Keratinocyte (primary cell): ENCODE data around the gene MPC1.

ENCODE experiments used
- CTCF ChIP-seq, 3 experiments: IDR thresholded peaks in 1 of 3; conservative IDR thresholded peaks in 1 of 3; optimal IDR thresholded peaks in 1 of 3; 2 replicates in 2 of 3; 3 replicates in 1 of 3; pipeline versions ENCODE3 to v1.5.1; 2011; ENCODE audit warnings: low read length in 3 of 3, mild to moderate bottlenecking in 3 of 3, moderate library complexity in 2 of 3, control low read depth in 1 of 3, inconsistent platforms in 1 of 3; ENCODE audit not compliant: insufficient read depth in 2 of 3; ENCODE audit errors: extremely low read depth in 1 of 3
- EZH2 ChIP-seq: IDR thresholded peaks from one replicate; pipeline ENCODE4 v1.6.1; 2012; ENCODE audit warnings: inconsistent platforms, mild to moderate bottlenecking, low read length, moderate library complexity

- TF ChIP-seq CTCF (optimal IDR thresholded peaks at IDR 0.05 in 1 of 3, IDR thresholded peaks at IDR 0.05 in 1 of 3, conservative IDR thresholded peaks at IDR 0.05 in 1 of 3; ENCODE audit: extremely low read depth in 1 of 3, insufficient read depth in 2 of 3, low read length in 3 of 3) (no peak), EZH2 (no peak)
Measured at GRCh38 chr6:166341464-166341863, 41.3 kb downstream of the MPC1 start.
